MM.1S (cell line): Measurements from ENCODE around the gene ZNF283.

ENCODE experiments used
- EZH2 ChIP-seq: fragments of 300-600 bp; sonication (generic); optimal IDR thresholded peaks from 2 replicates; pipeline ENCODE3; 2017; ENCODE audit warnings: low read depth, mild to moderate bottlenecking, antibody characterized with exemption, low read length, mixed read lengths
- EZH2phosphoT487 ChIP-seq: fragments of 300-600 bp; sonication (generic); IDR thresholded peaks from 2 replicates; pipeline ENCODE4 v1.6.1; 2018; ENCODE audit warnings: antibody characterized with exemption, low read length
- TF ChIP-seq, protein P1 (sequence below): fragments of 300-600 bp; sonication (generic); IDR thresholded peaks from 2 replicates; pipeline ENCODE4 v1.5.1; 2016; ENCODE audit warnings: antibody characterized with exemption, low read length, mixed read lengths

DNA sequence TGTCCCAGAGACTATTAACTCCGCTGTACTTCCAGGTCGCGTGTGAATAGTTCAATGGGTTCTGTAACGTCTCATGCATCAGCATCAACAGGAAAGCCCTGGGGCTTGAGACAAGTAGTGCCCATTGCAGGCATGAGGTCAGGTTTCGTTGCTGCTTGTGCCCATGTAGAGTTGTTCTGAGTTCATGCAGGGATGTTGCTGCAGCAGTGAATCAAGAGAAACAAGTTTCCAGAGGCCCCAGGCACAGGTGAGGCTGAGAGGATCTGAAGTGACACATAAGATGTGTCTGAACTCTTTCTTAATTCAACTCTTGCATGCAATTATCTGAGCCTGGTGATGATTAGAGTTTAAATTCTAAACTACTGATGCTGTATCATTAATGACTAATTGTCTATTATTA is 8.6 kb upstream of the ZNF283 start:
- TF ChIP-seq, protein P1, sequence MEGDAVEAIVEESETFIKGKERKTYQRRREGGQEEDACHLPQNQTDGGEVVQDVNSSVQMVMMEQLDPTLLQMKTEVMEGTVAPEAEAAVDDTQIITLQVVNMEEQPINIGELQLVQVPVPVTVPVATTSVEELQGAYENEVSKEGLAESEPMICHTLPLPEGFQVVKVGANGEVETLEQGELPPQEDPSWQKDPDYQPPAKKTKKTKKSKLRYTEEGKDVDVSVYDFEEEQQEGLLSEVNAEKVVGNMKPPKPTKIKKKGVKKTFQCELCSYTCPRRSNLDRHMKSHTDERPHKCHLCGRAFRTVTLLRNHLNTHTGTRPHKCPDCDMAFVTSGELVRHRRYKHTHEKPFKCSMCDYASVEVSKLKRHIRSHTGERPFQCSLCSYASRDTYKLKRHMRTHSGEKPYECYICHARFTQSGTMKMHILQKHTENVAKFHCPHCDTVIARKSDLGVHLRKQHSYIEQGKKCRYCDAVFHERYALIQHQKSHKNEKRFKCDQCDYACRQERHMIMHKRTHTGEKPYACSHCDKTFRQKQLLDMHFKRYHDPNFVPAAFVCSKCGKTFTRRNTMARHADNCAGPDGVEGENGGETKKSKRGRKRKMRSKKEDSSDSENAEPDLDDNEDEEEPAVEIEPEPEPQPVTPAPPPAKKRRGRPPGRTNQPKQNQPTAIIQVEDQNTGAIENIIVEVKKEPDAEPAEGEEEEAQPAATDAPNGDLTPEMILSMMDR: no peak
- TF ChIP-seq EZH2phosphoT487: no peak
- no peak for TF ChIP-seq EZH2
